Stimulated activated CD4-positive, alpha-beta T cell treated with anti-CD3 and anti-CD28 coated beads, Interleukin-1b, Interleukin-23, amount 100 ng/mL, for 1 hour (primary cell): ENCODE data around the gene TRERF1.
"Not testable (repeated sequence)": the region's sequence is repeated elsewhere in the genome, so short reads cannot be mapped to it uniquely, and the experiment has no call there.

Experiments used
- DNase-seq, 2 donors: peaks; one replicate each; pipeline ENCODE4 v3.0.0-alpha.2; 2020; ENCODE audit warnings: low read depth in 2 of 2

Gene TRERF1

GRCh38 chr6:42338744-42339222 is 112.9 kb downstream of the TRERF1 start:
- no peak for DNase-seq

GRCh38 chr6:42337985-42338743 is 113.6 kb downstream of the TRERF1 start:
- DNase-seq: no peak

- DNase-seq: no peak
Observed at GRCh38 chr6:42336431-42336830, 115.3 kb downstream of the TRERF1 start.

- DNase-seq: no peak
Observed at GRCh38 chr6:42335896-42336295, 115.8 kb downstream of the TRERF1 start.

- DNase-seq: no peak
Observed at GRCh38 chr6:42334870-42335269, 116.9 kb downstream of the TRERF1 start.

GRCh38 chr6:42333612-42334011 is 118.1 kb downstream of the TRERF1 start:
- DNase-seq: no peak

- DNase-seq: no peak
Observed at GRCh38 chr6:42332916-42333315, 118.8 kb downstream of the TRERF1 start.

- no peak for DNase-seq
Observed at GRCh38 chr6:42331019-42331418, 120.7 kb downstream of the TRERF1 start.

GRCh38 chr6:42326248-42326647 is 125.5 kb downstream of the TRERF1 start:
- DNase-seq: no peak

- not testable (repeated sequence) for DNase-seq
Observed at GRCh38 chr6:42324656-42325324, 126.9 kb downstream of the TRERF1 start.

GRCh38 chr6:42322676-42323075 is 129.1 kb downstream of the TRERF1 start:
- DNase-seq: no peak

GRCh38 chr6:42321976-42322375 is 129.8 kb downstream of the TRERF1 start:
- DNase-seq: no peak

- DNase-seq: no peak
Observed at GRCh38 chr6:42320762-42321161, 131.0 kb downstream of the TRERF1 start.

GRCh38 chr6:42318480-42318879 is 133.2 kb downstream of the TRERF1 start:
- no peak for DNase-seq

- no peak for DNase-seq
Observed at GRCh38 chr6:42316981-42317380, 134.7 kb downstream of the TRERF1 start.

- DNase-seq: no peak
Observed at GRCh38 chr6:42315991-42316970, 135.4 kb downstream of the TRERF1 start.

GRCh38 chr6:42315259-42315990 is 136.3 kb downstream of the TRERF1 start:
- DNase-seq: no peak

GRCh38 chr6:42314571-42315258 is 137.0 kb downstream of the TRERF1 start:
- no peak for DNase-seq

GRCh38 chr6:42313941-42314570 is 137.7 kb downstream of the TRERF1 start:
- DNase-seq: no peak

GRCh38 chr6:42313038-42313437 is 138.7 kb downstream of the TRERF1 start:
- DNase-seq: no peak
